GM19468 (cell line): ENCODE data around the gene KRTAP5-10.
"Not testable (repeated sequence)": the region's sequence is repeated elsewhere in the genome, so short reads cannot be mapped to it uniquely, and the experiment has no call there.

ENCODE experiments used
- ATAC-seq: cut with Tn5 transposase; IDR thresholded peaks from one replicate; pipeline ENCODE4 v1.9.1; 2021; ENCODE audit warnings: mild to moderate bottlenecking, moderate library complexity, moderate number of reproducible peaks; ENCODE audit not compliant: unreplicated experiment; ENCODE audit errors: extremely low read depth

Gene KRTAP5-10

GRCh38 chr11:71565263-71565662 lies at the start of gene KRTAP5-10:
Gene KRTAP5-10, plus strand, starts transcription at chr11:71565563. Its CDS starts 25 bp downstream, at chr11:71565588.
- no peak for ATAC-seq

GRCh38 chr11:71518506-71519471 lies 46.6 kb upstream of the KRTAP5-10 start:
- ATAC-seq: no peak

GRCh38 chr11:71519546-71519945 lies 45.8 kb upstream of the KRTAP5-10 start:
- ATAC-seq: no peak

DNA sequence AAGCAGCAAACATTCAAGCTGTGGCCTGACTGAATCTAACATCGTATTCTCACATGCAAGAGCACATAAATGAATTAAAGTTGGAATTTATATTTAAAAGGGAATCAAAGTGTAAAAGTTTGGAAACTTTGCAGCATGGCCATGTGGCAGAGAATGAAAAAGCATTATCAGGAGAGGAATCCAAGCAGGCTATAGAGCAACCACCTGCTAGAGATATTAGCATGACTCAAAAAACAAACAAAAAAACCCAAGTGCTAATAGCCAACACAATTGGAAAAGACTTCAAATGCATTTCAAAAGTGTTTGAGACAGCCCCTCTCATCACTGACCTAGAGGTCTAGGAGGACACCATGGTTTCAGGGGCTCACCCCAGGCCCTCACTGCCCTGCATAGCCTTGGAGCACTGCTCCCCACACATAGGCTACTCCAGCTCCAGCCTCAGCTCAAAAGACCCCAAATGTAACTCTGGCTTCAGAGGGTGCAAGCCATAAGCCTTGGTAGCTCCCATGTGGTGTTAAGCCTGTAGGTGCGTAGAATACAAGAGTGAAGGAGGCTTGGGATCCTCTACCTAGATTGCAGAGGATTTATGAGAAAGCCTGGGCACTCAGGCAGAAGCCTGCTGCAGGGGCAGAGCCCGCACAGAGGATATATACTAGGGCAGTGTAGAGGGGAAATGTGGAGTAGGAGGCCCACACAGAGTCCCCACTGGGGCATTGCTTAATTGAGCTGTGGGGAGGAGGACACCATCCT lies 40.0 kb upstream of the KRTAP5-10 start:
- ATAC-seq: no peak

GRCh38 chr11:71525938-71526495 lies 39.3 kb upstream of the KRTAP5-10 start:
- ATAC-seq: no peak

DNA sequence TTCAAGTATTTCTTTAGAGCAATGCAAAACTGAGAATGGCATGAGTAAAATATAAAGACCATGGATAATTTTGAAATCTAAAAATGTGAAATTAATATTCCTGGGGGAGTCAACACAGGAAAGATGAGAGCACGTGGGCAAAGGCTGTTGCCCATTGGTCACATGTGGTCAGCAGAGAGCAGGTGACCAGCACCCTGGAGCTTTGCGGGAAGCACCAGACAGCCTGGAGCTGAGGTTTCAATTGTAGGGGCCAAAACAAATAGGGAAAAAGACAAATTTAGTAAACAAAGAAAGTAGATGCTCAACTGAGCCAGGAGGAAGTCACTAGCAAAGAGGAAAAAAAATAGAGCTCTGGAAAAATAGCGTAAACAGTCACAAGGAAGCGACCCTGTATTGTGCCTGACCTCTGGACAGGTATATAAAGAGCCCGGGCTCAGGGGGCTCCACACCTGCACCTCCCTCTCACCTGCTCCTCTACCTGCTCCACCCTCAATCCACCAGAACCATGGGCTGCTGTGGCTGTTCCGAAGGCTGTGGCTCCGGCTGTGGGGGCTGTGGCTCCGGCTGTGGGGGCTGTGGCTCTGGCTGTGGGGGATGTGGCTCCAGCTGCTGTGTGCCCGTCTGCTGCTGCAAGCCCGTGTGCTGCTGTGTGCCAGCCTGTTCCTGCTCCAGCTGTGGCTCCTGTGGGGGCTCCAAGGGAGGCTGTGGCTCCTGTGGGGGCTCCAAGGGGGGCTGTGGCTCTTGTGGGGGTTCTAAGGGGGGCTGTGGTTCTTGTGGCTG lies 38.4 kb upstream of the KRTAP5-10 start, which contains the start of gene KRTAP5-7:
Gene KRTAP5-7 (plus strand): TSS at position 472 of the 780 bp plus-strand sequence. CDS start 34 bp downstream, at position 506.
- not testable (repeated sequence) for ATAC-seq

- no peak for ATAC-seq
These were observed 37.7 kb upstream of the KRTAP5-10 start for GRCh38 chr11:71527576-71528210.

DNA sequence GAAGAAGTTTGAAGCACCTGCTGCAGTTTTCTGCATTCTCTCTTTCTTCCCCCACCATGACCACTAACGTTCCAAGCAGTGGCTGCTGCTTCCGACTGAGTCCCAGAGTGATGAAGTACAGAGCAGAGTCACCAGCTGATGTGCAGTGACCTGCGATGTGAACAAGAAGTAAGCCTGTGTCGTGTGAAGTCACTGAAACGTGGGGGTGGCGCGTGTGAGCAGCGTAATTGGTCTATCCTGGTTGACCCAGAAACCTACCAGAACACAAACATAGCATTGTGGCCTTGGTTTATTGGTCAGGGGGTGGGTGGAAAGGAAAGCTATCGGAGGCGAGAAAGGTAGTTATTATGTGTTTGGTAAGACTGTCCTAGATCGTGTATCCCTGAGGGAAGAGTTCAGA lies 34.8 kb upstream of the KRTAP5-10 start:
- ATAC-seq: no peak

DNA sequence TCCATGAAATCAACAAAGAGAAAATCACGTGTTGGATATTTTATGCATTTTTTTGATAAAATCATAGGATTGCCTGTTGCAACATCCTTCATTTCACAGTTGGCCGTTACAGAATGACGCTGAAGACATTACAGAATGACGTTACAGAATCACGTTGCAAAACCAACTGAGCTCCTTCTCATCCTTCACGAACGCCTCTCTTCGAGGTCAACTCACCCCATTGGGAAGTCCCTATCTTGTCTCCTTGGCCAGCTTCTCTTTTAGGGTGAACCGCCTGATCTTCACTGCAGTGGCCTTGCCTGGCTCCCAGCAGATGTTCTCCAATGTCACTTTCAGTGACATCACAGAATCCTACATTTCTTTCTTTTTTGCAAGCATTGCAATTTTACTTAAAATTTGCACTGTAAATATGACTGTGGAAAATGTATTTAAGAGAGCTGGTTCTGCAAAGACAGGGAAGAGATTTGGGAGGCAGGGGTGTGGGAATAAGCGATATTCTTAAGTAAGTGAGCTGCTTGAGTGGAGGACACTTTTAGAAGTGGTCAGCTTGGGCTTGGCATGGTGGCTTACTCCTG lies 33.2 kb upstream of the KRTAP5-10 start:
- no peak for ATAC-seq

- not testable (repeated sequence) for ATAC-seq
These were observed 30.4 kb upstream of the KRTAP5-10 start for GRCh38 chr11:71534711-71535608.

- ATAC-seq: no peak
These were observed 29.5 kb upstream of the KRTAP5-10 start for GRCh38 chr11:71535825-71536224.

GRCh38 chr11:71537537-71537936 lies 27.8 kb upstream of the KRTAP5-10 start:
- ATAC-seq: no peak

DNA sequence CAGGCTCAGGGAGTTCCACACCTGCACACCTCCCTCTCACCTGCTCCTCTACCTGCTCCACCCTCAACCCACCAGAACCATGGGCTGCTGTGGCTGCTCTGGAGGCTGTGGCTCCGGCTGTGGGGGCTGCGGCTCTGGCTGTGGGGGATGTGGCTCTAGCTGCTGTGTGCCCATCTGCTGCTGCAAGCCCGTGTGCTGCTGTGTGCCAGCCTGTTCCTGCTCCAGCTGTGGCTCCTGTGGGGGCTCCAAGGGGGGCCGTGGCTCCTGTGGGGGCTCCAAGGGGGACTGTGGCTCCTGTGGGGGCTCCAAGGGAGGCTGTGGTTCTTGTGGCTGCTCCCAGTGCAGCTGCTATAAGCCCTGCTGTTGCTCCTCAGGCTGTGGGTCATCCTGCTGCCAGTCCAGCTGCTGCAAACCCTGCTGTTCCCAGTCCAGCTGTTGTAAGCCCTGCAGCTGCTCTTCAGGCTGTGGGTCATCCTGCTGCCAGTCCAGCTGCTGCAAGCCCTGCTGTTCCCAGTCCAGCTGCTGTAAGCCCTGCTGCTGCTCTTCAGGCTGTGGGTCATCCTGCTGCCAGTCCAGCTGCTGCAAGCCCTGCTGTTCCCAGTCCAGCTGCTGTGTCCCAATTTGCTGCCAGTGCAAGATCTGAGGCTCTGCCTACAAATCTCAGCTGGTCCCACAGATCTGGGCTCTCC lies 27.2 kb upstream of the KRTAP5-10 start, which contains the start of gene KRTAP5-8:
Gene KRTAP5-8 (plus strand): TSS at position 49 of the 689 bp plus-strand sequence. CDS start 31 bp downstream, at position 80.
- not testable (repeated sequence) for ATAC-seq

DNA sequence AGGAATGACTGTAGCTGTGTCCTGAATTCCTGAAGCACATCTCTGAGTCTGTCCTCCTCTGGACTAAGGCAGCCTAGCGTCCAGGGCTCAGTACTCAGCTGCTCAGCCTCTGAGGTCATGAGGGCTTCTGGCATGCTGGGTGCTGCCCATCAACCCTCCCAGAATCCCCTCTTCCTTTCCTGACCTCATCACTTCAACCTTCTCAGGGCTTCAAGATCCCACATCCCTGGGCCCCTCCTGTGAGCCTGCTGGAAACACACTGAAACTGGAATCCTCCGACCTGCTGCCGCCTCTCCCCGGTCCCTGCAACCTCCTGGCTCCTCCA lies 26.7 kb upstream of the KRTAP5-10 start:
- no peak for ATAC-seq

DNA sequence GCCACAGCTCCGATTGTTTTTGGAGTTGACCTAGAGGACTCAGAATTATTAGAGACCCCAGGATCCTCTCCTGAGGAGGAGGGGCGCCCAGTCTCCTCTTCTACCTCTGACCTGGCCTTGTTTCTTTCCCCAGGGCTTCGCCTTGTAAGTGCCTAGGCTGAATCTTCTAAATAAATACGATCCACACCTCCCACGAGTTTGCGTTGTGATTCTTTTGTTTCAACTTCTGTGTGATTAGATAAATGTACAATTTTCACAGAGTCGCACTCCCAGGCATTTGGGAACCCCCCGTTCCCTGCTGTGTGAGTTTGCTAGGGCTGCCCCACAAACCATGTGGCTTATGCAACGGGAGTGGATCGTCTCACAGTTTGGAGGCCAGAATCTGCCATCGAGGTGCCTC lies 26.3 kb upstream of the KRTAP5-10 start:
- no peak for ATAC-seq

- ATAC-seq: not testable (repeated sequence)
These were observed 25.4 kb upstream of the KRTAP5-10 start for GRCh38 chr11:71539971-71540370.

- peak; percentile 39 for ATAC-seq
These were observed 24.6 kb upstream of the KRTAP5-10 start for GRCh38 chr11:71540521-71541304.
